Spinal cord (tissue), 10 donors: ENCODE results near the gene SERPINB12. TPM values are rescaled to one million over a fixed set of nuclear protein-coding genes. Genes with fewer than 3 reads are reported as not detected.

Experiments
- DNase-seq, 6 donors: peaks; one replicate each; pipeline versions ENCODE4 v3.0.0 to v3.0.0-alpha.2; 2013 to 2015; ENCODE audit warnings: low spot score in 6 of 6, low read depth in 4 of 6
- H3K27ac ChIP-seq: one replicate; pipeline ENCODE4 v1.5.1; 2013; ENCODE audit warnings: low read depth, low read length, control low read depth
- H3K27me3 ChIP-seq: one replicate; pipeline ENCODE4 v1.6.1; 2013; ENCODE audit warnings: low read length; ENCODE audit not compliant: control insufficient read depth, insufficient read depth
- H3K36me3 ChIP-seq: one replicate; pipeline ENCODE4 v1.6.1; 2013; ENCODE audit warnings: low read length; ENCODE audit not compliant: control insufficient read depth, insufficient read depth
- H3K4me1 ChIP-seq: one replicate; pipeline ENCODE4 v1.6.1; 2013; ENCODE audit warnings: low read length; ENCODE audit not compliant: control insufficient read depth, insufficient read depth
- H3K4me3 ChIP-seq: one replicate; pipeline ENCODE4 v1.5.1; 2013; ENCODE audit warnings: low read depth, low read length, control low read depth
- H3K9me3 ChIP-seq: one replicate; pipeline ENCODE4 v1.6.1; 2013; ENCODE audit warnings: low read length; ENCODE audit not compliant: control insufficient read depth, insufficient read depth
- WGBS: methylation state at CpG from one replicate; pipeline ENCODE4 v1.1.5; 2013; ENCODE audit warnings: missing lambda C conversion rate; ENCODE audit not compliant: insufficient coverage; 5-methylcytosine and 5-hydroxymethylcytosine counted together
- long read RNA-seq, 4 donors: transcript quantifications; one replicate each; lab custom pipeline, GENCODE V29; 2026
- polyA plus RNA-seq, 2 donors: library from polyadenylated mRNA; unstranded; fragments of 120-200 nt; gene quantifications; one replicate each; pipeline ENCODE4 v1.2.1, GENCODE V29; 2013; ENCODE audit not compliant: insufficient read length in 2 of 2
- total RNA-seq, 2 donors: library from RNA; depleted of rRNA in 1 of 2; stranded (reverse); fragments of 120-200 nt in 1 of 2; fragments of >200 nt in 1 of 2; gene quantifications; one replicate each; pipeline versions ENCODE4 v1.2.3 to v1.2.4, GENCODE V29; 2013 to 2014
- donor health status: healthy.

The SERPINB12 gene, protein sequence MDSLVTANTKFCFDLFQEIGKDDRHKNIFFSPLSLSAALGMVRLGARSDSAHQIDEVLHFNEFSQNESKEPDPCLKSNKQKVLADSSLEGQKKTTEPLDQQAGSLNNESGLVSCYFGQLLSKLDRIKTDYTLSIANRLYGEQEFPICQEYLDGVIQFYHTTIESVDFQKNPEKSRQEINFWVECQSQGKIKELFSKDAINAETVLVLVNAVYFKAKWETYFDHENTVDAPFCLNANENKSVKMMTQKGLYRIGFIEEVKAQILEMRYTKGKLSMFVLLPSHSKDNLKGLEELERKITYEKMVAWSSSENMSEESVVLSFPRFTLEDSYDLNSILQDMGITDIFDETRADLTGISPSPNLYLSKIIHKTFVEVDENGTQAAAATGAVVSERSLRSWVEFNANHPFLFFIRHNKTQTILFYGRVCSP
- not detected for total RNA-seq
- not detected for polyA plus RNA-seq
- long read RNA-seq, donor 1 = 0 reads
- long read RNA-seq, donor 2 = 0 reads
- long read RNA-seq, donor 3 = 0 reads
- long read RNA-seq, donor 4 = 0 reads

DNA sequence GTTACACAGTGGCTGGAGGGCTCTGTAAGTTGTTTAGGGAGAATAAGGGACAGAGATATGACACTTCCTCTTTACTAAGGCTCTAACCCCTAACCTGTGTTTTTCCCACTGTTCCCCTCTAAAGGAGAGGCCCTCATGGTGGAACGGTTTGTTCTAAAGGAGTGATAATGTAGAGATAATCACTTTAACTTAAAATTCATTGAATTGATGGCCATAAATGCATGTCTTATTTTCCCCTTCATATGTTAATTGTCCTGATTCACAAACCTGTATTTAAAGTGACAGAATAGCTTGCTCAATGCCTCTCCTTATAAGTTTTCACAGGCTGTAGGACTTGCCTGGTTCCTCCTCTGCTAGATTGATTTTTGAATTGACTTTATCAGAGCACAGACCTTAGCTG is at the start of gene SERPINB12:
Gene SERPINB12, plus strand, starts transcription at position 301 of the 400 bp plus-strand sequence. CDS start 13,791 bp downstream, outside the sequence.
- Histone ChIP-seq H3K27ac (no peak within 1 kb of the TSS), H3K27me3 (no peaks in the 10 kb centered on the region), H3K4me1 (no peaks in the 10 kb centered on the region), H3K4me3 (no peak within 1 kb of the TSS), H3K9me3 (no peaks in the 10 kb centered on the region), H3K36me3 (no peaks in the 10 kb centered on the region)
- no CpG with 5 or more reads among the region's 1 CpG for WGBS
- DNase-seq = no peak

DNA sequence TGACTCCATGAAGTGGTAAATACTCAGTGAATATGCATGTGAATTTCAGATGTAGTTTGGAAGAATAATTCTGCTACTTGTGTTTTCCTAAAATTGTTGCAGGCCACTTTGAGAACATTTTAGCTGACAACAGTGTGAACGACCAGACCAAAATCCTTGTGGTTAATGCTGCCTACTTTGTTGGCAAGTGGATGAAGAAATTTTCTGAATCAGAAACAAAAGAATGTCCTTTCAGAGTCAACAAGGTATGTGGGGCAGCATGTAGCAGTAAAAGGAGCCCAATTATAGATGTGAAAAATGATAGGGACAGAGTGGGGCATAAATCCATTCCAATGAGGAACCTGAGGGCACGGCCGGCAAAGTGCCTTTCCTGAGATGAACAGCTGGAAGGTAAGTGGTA is 49.3 kb upstream of the SERPINB12 start:
- 90% methylated on average over 3 of the region's 3 CpGs for WGBS
- no peaks in the 10 kb centered on the region for H3K4me1 ChIP-seq
- no peaks in the 10 kb centered on the region for H3K27me3 ChIP-seq
- DNase-seq = no peak
- no peak overlapping the region for H3K27ac ChIP-seq
- H3K36me3 ChIP-seq = no peaks in the 10 kb centered on the region
- H3K4me3 ChIP-seq = no peak overlapping the region
- H3K9me3 ChIP-seq = no peaks in the 10 kb centered on the region

DNA sequence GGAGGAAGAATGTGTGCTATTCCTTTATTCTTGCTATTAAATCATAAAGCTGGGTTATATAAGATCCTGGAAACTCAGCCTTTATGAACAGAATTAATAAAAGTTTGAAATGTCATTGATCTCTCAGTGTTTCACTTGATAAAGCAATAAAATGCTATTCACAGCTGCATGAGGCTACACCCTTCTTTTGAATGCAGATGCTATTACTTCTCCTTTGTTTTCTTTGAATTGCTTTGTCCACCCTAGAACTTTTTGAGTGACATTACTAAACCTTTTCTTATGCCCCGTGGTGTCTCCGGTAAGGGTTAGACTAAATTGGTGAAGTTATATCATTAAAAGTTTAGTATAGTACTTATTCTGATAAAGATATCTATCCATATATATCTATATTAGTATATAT is 46.5 kb upstream of the SERPINB12 start:
- Histone ChIP-seq H3K36me3 (no peaks in the 10 kb centered on the region), H3K9me3 (no peaks in the 10 kb centered on the region), H3K4me1 (no peaks in the 10 kb centered on the region), H3K27ac (no peak overlapping the region), H3K27me3 (no peaks in the 10 kb centered on the region), H3K4me3 (no peak overlapping the region)
- whole genome bisulfite sequencing = no CpG with 5 or more reads among the region's 2 CpGs
- DNase-seq = no peak

DNA sequence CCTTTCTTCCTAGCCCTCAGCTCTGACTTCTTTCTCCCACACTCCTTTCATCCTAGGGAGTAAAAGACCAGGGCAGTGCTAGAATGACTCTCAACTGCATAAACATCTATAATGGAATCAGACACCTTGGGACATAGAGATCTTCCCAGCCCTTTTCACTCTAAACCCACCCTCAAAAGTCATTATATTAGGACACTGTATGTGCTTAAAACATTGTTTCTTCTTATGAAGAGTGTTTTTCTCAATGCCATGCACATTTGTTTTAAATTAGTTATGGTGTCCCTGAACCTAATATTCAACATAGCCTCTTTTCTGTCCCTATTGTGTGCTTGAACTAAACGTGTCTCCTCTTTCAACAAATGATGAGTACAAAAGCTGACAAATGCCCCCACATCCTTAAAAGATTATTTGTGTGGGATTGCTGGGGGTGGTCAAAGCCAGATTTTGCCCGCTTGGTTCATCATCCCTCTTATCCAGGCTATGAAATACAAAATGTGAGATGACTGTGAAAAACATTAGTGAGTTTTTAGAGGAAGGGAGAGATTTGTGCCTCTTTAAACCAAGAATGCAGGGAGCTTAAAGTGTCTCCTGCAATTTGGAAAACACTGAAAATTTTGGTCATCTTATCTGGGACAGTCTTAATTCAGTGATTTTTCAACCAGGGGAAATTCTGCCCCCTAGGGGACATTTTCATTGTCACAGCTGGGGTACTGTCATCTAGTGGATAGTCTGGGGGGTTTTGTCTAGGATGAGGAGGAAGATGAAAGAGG is 36.4 kb upstream of the SERPINB12 start:
- H3K9me3 ChIP-seq = no peaks in the 10 kb centered on the region
- no peaks in the 10 kb centered on the region for H3K4me1 ChIP-seq
- H3K4me3 ChIP-seq = no peak overlapping the region
- H3K36me3 ChIP-seq = no peaks in the 10 kb centered on the region
- DNase-seq = no peak
- no peak overlapping the region for H3K27ac ChIP-seq
- no CpG with 5 or more reads among the region's 2 CpGs for WGBS
- H3K27me3 ChIP-seq = no peaks in the 10 kb centered on the region

DNA sequence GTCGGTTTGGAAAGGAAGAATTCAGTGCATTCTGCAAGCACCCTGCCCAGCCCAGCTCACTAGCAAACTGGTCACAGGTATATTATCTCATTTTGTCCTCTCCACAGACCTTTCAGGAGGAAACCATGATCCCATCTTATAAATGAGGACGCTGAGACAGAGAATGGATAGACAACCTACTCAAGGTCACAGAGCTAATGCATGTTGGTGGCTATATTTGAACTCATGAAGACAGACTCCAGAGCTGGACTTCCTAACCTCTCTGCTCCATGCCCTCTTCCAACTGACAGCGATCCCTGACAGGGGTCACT is 35.9 kb upstream of the SERPINB12 start:
- no peaks in the 10 kb centered on the region for H3K4me1 ChIP-seq
- no peak overlapping the region for H3K27ac ChIP-seq
- no peaks in the 10 kb centered on the region for H3K9me3 ChIP-seq
- 100% methylated on average over 1 of the region's 3 CpGs for whole genome bisulfite sequencing
- H3K36me3 ChIP-seq = no peaks in the 10 kb centered on the region
- no peak overlapping the region for H3K4me3 ChIP-seq
- H3K27me3 ChIP-seq = no peaks in the 10 kb centered on the region
- DNase-seq = no peak

DNA sequence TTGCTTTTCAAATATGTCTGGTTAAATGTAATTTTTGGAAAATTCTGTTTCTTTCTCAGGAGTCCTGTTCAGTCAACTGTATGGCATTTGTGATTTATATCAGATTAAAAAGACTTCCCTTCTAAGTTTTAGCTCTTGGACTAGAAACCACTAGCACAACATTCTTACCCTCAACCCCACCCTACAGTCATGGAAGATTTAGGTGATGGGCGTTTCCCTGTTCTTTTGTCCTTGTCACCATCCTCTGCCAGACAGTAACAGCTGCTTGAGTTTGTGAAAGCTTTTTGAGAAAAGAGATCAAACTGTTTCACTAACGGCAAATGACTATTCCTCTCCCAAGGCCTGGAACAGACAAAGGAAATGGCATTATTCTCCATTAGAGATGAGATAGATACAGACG is 33.6 kb upstream of the SERPINB12 start:
- Histone ChIP-seq H3K9me3 (no peaks in the 10 kb centered on the region), H3K4me3 (no peak overlapping the region), H3K27ac (no peak overlapping the region), H3K4me1 (no peaks in the 10 kb centered on the region), H3K27me3 (no peaks in the 10 kb centered on the region), H3K36me3 (no peaks in the 10 kb centered on the region)
- WGBS = 33% methylated on average over 1 of the region's 3 CpGs
- peak in 1 of 6 donors; percentile 26 for DNase-seq

DNA sequence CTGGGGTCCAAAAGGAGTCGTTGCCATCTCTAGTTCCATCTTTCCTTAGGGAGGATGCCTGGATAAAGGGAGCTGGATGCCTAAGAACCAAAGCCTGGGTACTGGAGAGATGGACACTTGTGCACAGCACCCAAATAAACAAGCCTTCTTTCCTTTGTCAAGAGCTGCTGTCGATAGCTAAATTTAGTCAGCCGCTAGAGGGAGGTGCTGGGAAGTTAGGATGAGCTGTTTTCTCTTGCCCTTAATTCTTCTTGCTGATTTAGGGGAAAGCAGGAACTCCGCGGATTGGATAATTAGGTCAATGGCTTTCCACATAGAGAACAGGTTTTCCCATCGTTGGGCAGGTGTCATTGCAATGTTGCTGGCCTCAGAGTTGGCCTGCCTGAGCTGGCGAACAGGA is 30.9 kb upstream of the SERPINB12 start:
- H3K4me3 ChIP-seq = no peak overlapping the region
- WGBS = 32% methylated on average over 5 of the region's 7 CpGs
- no peak overlapping the region for H3K27ac ChIP-seq
- no peaks in the 10 kb centered on the region for H3K4me1 ChIP-seq
- H3K27me3 ChIP-seq = no peaks in the 10 kb centered on the region
- H3K36me3 ChIP-seq = no peaks in the 10 kb centered on the region
- peak in 2 of 6 donors; percentile 17 to 32 for DNase-seq
- H3K9me3 ChIP-seq = no peaks in the 10 kb centered on the region

DNA sequence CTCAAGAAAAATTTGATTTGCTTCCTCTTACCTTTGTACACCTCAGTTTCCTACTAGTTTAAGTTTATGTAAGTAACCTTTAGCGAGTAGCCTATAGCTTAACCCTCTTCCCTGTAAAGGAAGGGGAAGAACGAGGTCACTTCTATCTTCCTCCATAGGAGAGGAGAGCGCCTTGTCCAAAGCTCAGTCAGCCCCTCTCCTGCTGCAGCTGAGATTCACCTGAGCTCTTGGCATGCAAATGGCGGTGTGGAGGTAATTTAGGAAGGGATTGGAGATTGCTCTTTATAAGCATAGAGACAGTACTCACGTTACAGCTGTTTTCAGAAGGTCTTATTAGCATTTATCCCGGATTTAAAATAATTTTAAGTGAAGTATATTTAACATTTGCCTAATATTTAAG is 27.8 kb upstream of the SERPINB12 start:
- H3K36me3 ChIP-seq = no peaks in the 10 kb centered on the region
- H3K9me3 ChIP-seq = no peaks in the 10 kb centered on the region
- WGBS = no CpG with 5 or more reads among the region's 6 CpGs
- no peaks in the 10 kb centered on the region for H3K27me3 ChIP-seq
- H3K4me1 ChIP-seq = no peaks in the 10 kb centered on the region
- no peak for DNase-seq
- no peak overlapping the region for H3K4me3 ChIP-seq
- no peak overlapping the region for H3K27ac ChIP-seq

DNA sequence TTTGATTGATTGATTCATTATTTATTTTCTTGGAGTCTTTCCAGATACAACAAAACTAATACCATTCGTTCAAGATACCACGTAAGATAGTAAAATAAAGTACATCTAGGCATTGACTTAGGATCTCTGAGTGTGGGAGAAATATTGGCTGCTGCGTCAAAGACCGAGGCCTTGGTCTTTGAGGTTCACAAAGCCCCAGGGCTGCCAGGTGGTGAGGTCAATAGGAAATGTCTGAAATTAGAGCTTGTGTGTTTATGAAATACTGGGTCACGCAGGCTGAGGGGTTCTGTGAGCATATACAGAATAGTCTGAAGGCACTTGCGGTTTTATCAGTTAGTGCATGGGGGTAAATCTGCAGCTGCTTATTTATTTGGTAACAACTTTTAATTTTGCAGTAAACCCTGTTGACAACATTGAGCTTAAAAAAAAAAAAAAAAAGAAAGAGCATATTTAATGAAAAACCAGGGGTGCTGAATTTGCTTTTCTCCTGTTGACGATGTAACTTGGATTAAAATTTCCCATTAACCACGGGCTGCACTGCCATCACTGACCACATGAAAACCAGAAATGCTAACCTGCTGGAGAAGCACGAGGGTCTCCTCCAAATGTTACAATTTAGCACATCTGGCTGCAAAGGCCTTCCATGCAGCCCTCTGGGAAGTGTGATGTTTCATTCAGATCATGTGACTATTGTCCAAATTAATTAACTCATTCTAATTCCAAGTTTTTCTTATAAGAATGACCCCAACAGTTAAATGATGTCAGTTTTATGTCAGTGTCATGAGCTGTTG is 27.1 kb upstream of the SERPINB12 start:
- no peak for DNase-seq
- Histone ChIP-seq H3K4me1 (no peaks in the 10 kb centered on the region), H3K27me3 (no peaks in the 10 kb centered on the region), H3K36me3 (no peaks in the 10 kb centered on the region), H3K9me3 (no peaks in the 10 kb centered on the region), H3K4me3 (no peak overlapping the region), H3K27ac (no peak overlapping the region)
- 81% methylated on average over 5 of the region's 9 CpGs for WGBS
